Activated T-cell treated with anti-CD3 and anti-CD28 coated beads, Interleukin-2, amount 50 U/mL, for 48 hours (primary cell): ENCODE measurements around the gene PIK3CD.
"Not testable (repeated sequence)": the region's sequence is repeated elsewhere in the genome, so short reads cannot be mapped to it uniquely, and the experiment has no call there.

ENCODE experiments used
- DNase-seq, 2 experiments: peaks; one replicate each; pipeline ENCODE4 v3.0.0-alpha.2; 2020

PIK3CD gene

GRCh38 chr1:9690440-9691107, 39.0 kb downstream of the PIK3CD start:
- no peak for DNase-seq

DNA sequence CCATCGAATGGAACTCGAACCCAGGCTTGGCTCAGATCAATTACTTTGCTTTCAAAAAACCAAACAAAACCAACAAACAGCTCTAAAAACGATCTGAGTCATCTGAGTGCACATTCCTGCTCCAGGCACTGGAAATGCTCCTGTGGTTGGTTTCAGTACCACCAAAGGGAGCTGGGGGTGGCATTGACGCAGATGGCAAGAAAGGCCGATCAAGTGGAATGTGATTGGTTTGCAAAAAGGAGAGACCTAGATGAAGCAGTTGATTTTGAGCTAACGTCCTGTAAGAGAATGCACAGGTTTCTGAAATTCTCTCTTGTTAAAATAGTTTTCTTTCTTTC, 39.5 kb downstream of the PIK3CD start:
- DNase-seq: no peak

DNA sequence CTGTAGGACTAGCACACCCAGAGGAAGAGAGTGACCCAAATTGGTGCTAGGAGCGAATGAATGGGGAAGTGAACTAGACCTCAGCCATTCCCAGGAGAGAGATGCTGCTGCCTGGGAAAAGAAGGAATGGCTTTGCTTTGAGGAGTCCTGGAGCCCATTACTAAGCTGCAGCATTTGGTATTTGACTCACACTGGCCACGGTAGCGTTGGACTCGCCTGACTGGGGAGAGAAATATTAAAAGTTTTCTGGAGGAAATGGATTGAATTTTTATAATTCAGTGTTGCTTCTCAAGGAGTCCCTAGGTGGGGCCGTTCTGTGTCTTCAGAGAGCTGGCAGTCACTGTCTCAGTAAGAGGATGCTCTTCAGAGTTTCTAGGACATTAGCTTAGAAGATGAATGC, 40.2 kb downstream of the PIK3CD start:
- no peak for DNase-seq

GRCh38 chr1:9696793-9697192, 45.3 kb downstream of the PIK3CD start:
- DNase-seq: no peak

DNA sequence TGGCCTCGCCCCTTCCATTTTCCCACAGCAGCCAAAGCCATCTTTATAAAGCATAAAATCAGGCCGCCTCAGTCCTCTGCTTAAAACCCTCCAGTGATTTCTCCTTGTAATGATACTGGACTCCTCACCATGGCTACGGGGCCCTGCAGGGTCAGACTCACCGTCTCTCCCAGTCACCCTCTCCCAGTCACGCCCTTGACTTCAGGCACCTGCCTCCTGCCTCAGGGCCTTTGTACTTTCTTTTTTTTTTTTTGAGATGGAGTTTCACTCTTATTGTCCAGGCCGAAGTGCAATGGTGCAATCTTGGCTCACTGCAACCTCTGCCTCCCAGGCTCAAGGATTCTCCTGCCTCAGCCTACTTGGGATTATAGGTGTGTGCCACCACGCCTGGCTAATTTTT, 47.8 kb downstream of the PIK3CD start:
- DNase-seq: no peak

DNA sequence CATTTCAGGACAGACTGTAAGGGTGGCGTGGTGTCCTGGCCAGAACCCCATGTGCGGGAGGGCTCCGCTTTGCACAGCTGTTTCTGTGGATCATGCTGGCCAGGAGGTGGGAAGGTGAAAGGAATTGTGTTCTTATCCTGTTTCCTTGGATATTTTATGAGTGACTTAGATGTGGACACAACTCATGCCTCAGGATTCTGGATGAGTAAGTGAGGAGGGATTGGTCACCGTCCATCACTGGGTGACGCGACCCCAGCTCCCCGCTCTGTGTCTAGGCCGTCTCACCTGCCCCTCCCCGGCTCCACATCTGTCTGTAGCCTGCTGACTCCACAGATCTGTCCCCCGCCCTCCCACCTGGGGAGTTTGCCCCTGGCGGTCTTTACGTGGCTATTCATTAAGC, 48.8 kb downstream of the PIK3CD start:
- no peak for DNase-seq

GRCh38 chr1:9701665-9702064, 50.1 kb downstream of the PIK3CD start:
- no peak for DNase-seq

GRCh38 chr1:9703165-9703509, 51.6 kb downstream of the PIK3CD start:
- no peak for DNase-seq

DNA sequence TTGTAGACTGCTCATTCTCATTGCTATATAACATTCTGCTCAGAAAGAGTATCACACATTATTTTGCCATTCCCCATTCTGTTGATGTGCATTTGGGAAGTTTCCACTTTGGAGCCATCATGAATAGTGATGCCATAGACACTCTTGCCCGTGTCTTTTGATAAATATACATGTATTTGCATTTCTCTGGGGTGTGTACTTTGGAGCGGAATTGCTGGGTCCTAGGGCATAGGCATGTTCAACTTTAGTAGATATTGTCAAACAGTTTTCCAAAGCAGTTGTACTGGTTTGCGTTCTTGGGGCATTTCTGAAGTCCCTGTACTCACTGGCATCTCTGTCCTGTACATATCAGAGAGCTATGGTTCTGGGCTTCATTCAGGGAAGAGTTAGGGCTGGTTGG, 52.1 kb downstream of the PIK3CD start:
- no peak for DNase-seq

- DNase-seq: no peak
Measured at GRCh38 chr1:9705337-9706093, 54.0 kb downstream of the PIK3CD start.

- DNase-seq: no peak
Measured at GRCh38 chr1:9706178-9706577, 54.6 kb downstream of the PIK3CD start.

DNA sequence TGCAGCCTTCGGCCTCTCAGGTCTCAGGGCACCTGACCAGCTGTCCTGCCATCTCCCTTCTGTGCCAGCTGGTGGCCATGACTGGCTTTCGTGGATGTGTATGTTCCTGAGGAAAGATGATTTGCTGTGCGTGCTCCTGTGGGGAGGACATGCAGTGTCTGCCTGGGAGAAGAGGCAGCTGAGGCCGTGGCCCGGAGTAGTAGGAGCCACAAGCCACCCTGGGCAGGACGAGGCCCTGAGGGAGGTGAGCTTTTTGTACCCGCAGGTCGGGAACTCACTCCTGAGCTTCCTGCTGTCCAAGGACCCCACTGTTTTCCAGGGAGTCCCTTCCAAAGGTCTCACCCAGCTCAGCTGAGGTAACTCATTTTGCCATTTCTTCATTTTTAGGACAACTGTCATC, 58.5 kb downstream of the PIK3CD start:
- no peak for DNase-seq

GRCh38 chr1:9711466-9712020, 60.0 kb downstream of the PIK3CD start:
- DNase-seq: no peak

DNA sequence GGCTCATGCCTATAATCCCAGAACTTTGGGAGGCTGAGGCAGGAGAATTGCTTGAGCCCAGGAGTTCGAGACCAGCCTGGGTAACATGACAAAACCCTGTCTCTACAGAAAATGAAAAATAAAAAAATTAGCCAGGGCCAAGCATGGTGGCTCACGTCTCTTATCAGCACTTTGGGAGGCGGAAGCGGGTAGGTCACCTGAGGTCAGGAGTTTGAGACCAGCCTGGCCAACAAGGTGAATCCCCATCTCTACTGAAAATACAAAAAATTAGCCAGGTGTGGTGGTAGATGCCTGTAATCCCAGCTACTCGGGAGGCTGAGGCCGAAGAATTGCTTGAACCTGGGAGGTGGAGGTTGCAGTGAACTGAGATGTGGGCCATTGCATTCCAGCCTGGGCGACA, 61.2 kb downstream of the PIK3CD start:
- not testable (repeated sequence) for DNase-seq

- no peak for DNase-seq
Measured at GRCh38 chr1:9714257-9714718, 62.8 kb downstream of the PIK3CD start.

DNA sequence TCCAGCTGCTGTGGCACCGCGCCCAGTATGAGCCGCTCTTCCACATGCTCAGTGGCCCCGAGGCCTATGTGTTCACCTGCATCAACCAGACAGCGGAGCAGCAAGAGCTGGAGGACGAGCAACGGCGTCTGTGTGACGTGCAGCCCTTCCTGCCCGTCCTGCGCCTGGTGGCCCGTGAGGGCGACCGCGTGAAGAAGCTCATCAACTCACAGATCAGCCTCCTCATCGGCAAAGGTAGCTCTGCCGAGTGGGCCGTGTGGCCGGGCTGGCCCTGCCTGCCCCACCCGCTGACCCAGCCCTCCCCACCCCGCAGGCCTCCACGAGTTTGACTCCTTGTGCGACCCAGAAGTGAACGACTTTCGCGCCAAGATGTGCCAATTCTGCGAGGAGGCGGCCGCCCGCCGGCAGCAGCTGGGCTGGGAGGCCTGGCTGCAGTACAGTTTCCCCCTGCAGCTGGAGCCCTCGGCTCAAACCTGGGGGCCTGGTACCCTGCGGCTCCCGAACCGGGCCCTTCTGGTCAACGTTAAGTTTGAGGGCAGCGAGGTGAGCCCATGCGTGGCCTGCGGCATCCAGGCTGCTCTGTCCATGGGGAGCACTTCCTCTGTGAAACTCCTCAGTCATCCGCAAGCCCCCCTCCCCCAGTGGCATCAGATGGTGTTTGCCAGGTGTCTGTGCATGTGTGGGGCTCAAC, 64.2 kb downstream of the PIK3CD start:
- DNase-seq: peak; percentile 64 to 69

DNA sequence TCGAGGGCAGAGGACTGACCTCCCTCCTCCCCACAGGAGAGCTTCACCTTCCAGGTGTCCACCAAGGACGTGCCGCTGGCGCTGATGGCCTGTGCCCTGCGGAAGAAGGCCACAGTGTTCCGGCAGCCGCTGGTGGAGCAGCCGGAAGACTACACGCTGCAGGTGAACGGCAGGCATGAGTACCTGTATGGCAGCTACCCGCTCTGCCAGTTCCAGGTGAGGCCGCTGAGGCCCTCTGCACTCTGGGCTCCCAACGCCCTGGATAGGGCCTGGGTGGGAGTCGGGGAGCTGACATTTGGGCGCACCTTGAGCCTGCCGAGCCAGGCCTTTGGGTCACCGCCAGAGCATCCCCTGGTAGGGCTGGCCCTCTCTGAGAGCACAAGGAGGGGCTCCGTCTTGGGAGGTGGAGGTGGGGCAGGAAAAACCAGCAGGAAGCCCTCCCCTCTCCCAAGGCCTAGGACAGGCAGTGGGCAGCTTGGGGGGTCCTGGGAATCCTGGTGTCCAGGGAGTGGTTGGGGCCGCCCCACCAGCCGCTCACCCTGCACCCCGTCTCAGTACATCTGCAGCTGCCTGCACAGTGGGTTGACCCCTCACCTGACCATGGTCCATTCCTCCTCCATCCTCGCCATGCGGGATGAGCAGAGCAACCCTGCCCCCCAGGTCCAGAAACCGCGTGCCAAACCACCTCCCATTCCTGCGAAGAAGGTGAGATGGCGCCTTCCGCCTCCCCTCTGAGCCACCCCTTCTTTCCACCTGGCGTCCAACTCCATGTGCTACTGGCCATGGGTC, 65.1 kb downstream of the PIK3CD start:
- peak; percentile 53 to 63 for DNase-seq

DNA sequence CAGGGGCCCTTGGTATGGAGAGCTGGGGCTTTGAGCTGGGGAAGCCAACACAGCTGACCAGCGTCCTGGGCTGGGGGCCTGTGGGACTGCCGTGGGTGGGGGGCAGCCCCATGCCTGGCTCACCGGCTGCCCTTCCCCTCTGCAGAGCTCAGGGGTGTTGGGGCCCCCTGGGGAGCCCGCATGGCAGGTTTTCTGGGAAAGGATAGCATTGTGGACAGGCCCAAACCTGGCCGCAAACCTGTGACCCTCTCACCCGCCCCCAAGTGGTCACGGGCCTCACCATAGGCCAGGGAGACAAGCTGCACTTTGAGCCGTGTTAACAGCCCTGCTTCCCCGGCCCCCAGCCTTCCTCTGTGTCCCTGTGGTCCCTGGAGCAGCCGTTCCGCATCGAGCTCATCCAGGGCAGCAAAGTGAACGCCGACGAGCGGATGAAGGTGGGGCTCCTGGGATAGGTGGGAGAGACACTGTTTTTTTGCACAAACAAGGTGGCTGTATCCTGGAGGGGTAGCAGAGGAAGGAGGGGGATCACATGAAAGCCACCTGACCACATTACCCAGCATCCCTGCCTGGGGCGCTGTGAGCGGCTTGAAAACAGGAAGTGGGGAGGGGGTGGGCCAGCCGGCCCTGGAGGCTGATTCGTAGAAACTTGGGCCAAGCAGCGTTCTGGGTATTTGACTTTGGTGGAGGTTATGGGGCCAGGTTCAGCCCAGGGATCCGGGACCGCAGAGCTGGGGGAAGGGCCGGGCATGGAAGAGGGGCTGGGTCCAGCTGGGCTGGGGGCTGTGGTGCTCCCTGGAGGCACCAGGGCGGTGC, 65.9 kb downstream of the PIK3CD start:
- DNase-seq: peak; percentile 88 to 90

DNA sequence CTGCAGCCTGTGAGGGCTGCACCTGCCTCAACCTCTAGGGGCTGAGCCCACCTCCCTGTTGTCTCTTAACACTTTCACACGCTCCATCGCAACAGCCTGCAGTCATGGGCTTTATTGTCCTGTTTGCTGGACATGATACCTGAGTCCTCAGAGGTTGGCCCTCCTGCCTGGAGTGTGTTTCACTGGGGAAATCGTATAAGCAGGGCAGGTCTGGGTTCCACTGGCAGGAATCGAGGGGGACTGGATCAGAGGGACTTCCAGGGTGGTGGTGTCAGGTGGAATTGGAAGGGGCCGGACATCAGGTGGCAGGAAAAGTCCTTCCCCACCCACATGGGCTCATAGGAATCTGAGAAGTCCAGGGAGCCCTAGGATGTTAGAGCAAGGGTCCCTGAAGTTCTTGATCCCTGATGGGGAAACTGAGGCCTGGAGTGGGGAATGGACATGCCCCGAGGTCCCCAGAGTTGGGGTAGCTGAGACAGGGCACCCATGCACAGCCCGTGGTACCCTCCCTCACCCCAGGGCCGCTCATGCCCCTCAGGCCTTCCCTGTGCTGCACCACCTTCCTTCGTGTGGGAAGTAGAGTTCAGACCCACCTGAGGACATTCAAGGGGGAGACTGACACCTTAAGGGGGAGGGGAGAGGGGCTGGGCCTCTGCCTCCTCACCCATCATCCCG, 66.6 kb downstream of the PIK3CD start:
- DNase-seq: no peak

GRCh38 chr1:9719978-9720722, 68.6 kb downstream of the PIK3CD start:
- DNase-seq: no peak
